ENCODE results near the gene FBXO2. TPM values are rescaled to one million over a fixed set of nuclear protein-coding genes. Genes with fewer than 3 reads are reported as not detected.

The FBXO2 gene
- total RNA-seq, 1 donor from 2014 or later = 0.56 TPM

DNA sequence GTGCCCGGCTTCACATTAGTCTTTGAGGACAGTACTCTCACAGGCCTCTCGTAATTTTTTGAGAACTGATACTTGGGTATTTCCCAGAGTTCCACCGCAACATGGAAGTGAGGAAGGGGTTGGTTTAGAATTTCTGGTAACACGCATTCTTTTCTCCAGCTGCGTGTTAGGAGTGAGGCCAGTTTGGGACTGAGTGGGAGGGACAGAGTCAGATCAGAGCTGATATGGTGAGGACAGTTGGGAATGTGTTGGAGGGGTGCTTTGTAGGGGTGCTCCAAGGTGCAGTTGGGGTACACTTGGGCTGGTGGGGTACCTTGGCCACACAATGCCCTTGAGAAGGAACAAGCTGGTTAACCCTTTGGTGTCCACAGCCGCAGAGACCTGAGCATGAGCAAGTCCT lies 16.5 kb upstream of the FBXO2 start:
- H3K4me3 Mint-ChIP-seq = no peak overlapping the region
- DNase-seq (ENCODE audit: low spot score) = no peak
- H3K9me3 Mint-ChIP-seq = no peaks in the 10 kb centered on the region
- Histone ChIP-seq H3F3A (ENCODE audit: low read depth) (no peaks in the 10 kb centered on the region), H3K9ac (no peak overlapping the region), H2AFZ (replicated peaks) (no peak overlapping the region), H3K4me1 (no peaks in the 10 kb centered on the region), H3K27ac (no peak overlapping the region), H3K36me3 (no peaks in the 10 kb centered on the region), H3K4me2 (no peak overlapping the region), H3K79me2 (ENCODE audit: low read depth) (no peaks in the 10 kb centered on the region), H3K4me3 (no peak overlapping the region), H3K9me3 (ENCODE audit: low read depth) (no peaks in the 10 kb centered on the region), H4K20me1 (ENCODE audit: low read depth) (peaks cover 3% of the 10 kb centered on the region), H3K27me3 (peaks cover 2% of the 10 kb centered on the region)
- peaks cover 5% of the 10 kb centered on the region for H3K4me1 Mint-ChIP-seq
- TF ChIP-seq EZH2 (IDR thresholded peaks at IDR 0.05) = no peak
- TF ChIP-seq, protein P1, sequence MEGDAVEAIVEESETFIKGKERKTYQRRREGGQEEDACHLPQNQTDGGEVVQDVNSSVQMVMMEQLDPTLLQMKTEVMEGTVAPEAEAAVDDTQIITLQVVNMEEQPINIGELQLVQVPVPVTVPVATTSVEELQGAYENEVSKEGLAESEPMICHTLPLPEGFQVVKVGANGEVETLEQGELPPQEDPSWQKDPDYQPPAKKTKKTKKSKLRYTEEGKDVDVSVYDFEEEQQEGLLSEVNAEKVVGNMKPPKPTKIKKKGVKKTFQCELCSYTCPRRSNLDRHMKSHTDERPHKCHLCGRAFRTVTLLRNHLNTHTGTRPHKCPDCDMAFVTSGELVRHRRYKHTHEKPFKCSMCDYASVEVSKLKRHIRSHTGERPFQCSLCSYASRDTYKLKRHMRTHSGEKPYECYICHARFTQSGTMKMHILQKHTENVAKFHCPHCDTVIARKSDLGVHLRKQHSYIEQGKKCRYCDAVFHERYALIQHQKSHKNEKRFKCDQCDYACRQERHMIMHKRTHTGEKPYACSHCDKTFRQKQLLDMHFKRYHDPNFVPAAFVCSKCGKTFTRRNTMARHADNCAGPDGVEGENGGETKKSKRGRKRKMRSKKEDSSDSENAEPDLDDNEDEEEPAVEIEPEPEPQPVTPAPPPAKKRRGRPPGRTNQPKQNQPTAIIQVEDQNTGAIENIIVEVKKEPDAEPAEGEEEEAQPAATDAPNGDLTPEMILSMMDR (IDR thresholded peaks at IDR 0.05) = no peak
- TF ChIP-seq EZH2phosphoT487 (IDR thresholded peaks at IDR 0.05) = no peak
- H3K36me3 Mint-ChIP-seq = peaks cover 9% of the 10 kb centered on the region
- H3K27ac Mint-ChIP-seq = no peak overlapping the region
- peaks cover 5% of the 10 kb centered on the region for H3K27me3 Mint-ChIP-seq (ENCODE audit: insufficient read depth, low read depth)

DNA sequence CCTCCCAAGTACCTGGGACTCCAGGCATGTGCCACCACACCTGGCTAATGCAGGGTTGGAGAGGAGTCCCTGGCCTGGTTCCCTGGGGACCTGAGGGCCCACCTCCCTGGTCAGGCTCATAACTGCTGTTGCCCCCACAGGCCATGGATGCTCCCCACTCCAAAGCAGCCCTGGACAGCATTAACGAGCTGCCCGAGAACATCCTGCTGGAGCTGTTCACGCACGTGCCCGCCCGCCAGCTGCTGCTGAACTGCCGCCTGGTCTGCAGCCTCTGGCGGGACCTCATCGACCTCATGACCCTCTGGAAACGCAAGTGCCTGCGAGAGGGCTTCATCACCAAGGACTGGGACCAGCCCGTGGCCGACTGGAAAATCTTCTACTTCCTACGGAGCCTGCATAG lies 14.3 kb upstream of the FBXO2 start:
- H3K36me3 ChIP-seq = no peaks in the 10 kb centered on the region
- H3K36me3 Mint-ChIP-seq = peaks cover 6% of the 10 kb centered on the region
- no peaks in the 10 kb centered on the region for H3K9me3 Mint-ChIP-seq
- H3K27ac Mint-ChIP-seq = no peak overlapping the region
- no peak overlapping the region for H3K4me3 Mint-ChIP-seq
- no peak overlapping the region for H3K9ac ChIP-seq
- H3K9me3 ChIP-seq (ENCODE audit: low read depth) = no peaks in the 10 kb centered on the region
- no peak overlapping the region for H2AFZ ChIP-seq (replicated peaks)
- peaks cover 24% of the 10 kb centered on the region for H3K27me3 ChIP-seq
- H3K4me3 ChIP-seq = no peak overlapping the region
- H3K4me1 ChIP-seq = no peaks in the 10 kb centered on the region
- no peak for DNase-seq (ENCODE audit: low spot score)
- H3K4me2 ChIP-seq = no peak overlapping the region
- H4K20me1 ChIP-seq (ENCODE audit: low read depth) = peaks cover 4% of the 10 kb centered on the region
- no peak overlapping the region for H3K27ac ChIP-seq
- H3K79me2 ChIP-seq (ENCODE audit: low read depth) = no peaks in the 10 kb centered on the region
- peaks cover 5% of the 10 kb centered on the region for H3K4me1 Mint-ChIP-seq
- peaks cover 10% of the 10 kb centered on the region for H3F3A ChIP-seq (ENCODE audit: low read depth)
- peaks cover 9% of the 10 kb centered on the region for H3K27me3 Mint-ChIP-seq (ENCODE audit: insufficient read depth, low read depth)
- TF ChIP-seq EZH2 (IDR thresholded peaks at IDR 0.05) = no peak
- TF ChIP-seq, protein P1 (IDR thresholded peaks at IDR 0.05) = no peak
- no peak for TF ChIP-seq EZH2phosphoT487 (IDR thresholded peaks at IDR 0.05)

DNA sequence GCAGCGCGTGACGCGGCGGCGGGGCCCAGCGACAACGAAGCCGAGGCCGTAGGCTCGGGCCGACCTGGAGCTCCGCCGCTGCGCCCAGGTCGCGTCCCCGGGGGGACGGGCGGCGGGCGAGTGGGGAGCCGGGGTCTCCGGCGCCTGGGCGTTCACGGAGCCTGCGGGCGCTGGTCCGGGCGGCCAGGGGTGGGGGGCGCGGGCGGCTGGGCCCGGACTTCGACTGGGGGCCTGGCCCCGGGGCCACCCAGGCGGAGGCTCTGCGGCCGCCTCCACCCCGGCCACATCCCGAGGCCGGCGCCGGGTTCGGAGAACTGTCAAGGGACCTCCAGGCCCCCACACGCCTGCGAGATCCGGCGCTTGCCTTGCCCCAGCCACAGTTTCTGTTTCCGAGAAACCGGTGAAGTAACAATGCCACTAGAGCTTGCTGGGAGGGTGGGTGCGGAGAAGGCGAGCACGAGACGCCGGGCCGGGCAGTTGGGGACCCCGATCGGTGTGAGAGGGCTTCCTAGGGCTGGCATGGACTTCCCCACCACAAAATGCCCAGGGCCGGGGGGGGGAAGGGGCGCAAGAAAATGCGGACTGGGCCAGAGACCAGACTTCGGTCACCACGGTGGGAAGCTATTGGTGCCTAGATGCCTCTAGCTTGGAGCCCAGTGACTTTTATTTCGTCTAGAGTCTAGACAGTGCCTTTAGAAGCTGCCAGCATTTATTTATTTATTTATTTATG lies 10.3 kb upstream of the FBXO2 start:
- Histone ChIP-seq H3K79me2 (ENCODE audit: low read depth) (no peaks in the 10 kb centered on the region), H3K27ac (no peak overlapping the region), H3K36me3 (no peaks in the 10 kb centered on the region), H3K9ac (no peak overlapping the region), H3K4me3 (peak overlapping the region; percentile 53), H3K4me1 (no peaks in the 10 kb centered on the region), H3K27me3 (peaks cover 29% of the 10 kb centered on the region), H3K9me3 (ENCODE audit: low read depth) (no peaks in the 10 kb centered on the region), H4K20me1 (ENCODE audit: low read depth) (peaks cover 11% of the 10 kb centered on the region), H2AFZ (replicated peaks) (no peak overlapping the region), H3F3A (ENCODE audit: low read depth) (peaks cover 15% of the 10 kb centered on the region), H3K4me2 (peak overlapping the region; percentile 88)
- Mint-ChIP-seq H3K9me3 (no peaks in the 10 kb centered on the region), H3K36me3 (peaks cover 3% of the 10 kb centered on the region), H3K27me3 (ENCODE audit: insufficient read depth, low read depth) (peaks cover 18% of the 10 kb centered on the region), H3K4me1 (peaks cover 11% of the 10 kb centered on the region), H3K27ac (no peak overlapping the region), H3K4me3 (peak overlapping the region; percentile 76)
- DNase-seq (ENCODE audit: low spot score) = peak; percentile 63
- TF ChIP-seq EZH2phosphoT487 (IDR thresholded peaks at IDR 0.05) (no peak), EZH2 (IDR thresholded peaks at IDR 0.05) (peak; percentile 20)

DNA sequence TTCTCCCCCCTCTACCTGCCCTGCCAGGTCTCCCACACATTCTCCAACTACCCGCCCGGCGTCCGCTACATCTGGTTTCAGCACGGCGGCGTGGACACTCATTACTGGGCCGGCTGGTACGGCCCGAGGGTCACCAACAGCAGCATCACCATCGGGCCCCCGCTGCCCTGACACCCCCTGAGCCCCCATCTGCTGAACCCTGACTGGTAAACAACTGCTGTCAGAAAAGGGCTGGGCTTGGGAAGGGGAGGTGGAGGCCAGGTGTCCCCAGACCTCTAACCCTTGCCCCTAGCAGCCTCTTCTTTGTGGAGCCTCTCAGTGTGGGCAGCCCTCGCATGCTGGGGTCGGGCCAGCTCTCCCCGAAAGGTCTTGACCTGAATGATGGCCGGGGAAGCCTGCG lies 6.9 kb upstream of the FBXO2 start:
- Mint-ChIP-seq H3K27me3 (ENCODE audit: insufficient read depth, low read depth) (peaks cover 19% of the 10 kb centered on the region), H3K9me3 (no peaks in the 10 kb centered on the region), H3K4me3 (no peak overlapping the region), H3K4me1 (peaks cover 6% of the 10 kb centered on the region), H3K36me3 (peaks cover 3% of the 10 kb centered on the region), H3K27ac (no peak overlapping the region)
- DNase-seq (ENCODE audit: low spot score) = no peak
- no peaks in the 10 kb centered on the region for H3K4me1 ChIP-seq
- no peaks in the 10 kb centered on the region for H3K79me2 ChIP-seq (ENCODE audit: low read depth)
- H2AFZ ChIP-seq (replicated peaks) = no peak overlapping the region
- no peak for TF ChIP-seq EZH2phosphoT487 (IDR thresholded peaks at IDR 0.05)
- TF ChIP-seq EZH2 (IDR thresholded peaks at IDR 0.05) = no peak
- TF ChIP-seq, protein P1 (IDR thresholded peaks at IDR 0.05) = no peak
- peaks cover 11% of the 10 kb centered on the region for H4K20me1 ChIP-seq (ENCODE audit: low read depth)
- peaks cover 29% of the 10 kb centered on the region for H3K27me3 ChIP-seq
- H3F3A ChIP-seq (ENCODE audit: low read depth) = peaks cover 19% of the 10 kb centered on the region
- H3K27ac ChIP-seq = no peak overlapping the region
- no peak overlapping the region for H3K9ac ChIP-seq
- H3K9me3 ChIP-seq (ENCODE audit: low read depth) = no peaks in the 10 kb centered on the region
- no peaks in the 10 kb centered on the region for H3K36me3 ChIP-seq
- H3K4me3 ChIP-seq = no peak overlapping the region
- H3K4me2 ChIP-seq = no peak overlapping the region

Measured in neural progenitor cell (in vitro differentiated cells).